OCI-LY1 (cell line): ENCODE measurements around the gene MAN1C1.

Experiments
- CTCF ChIP-seq: fragments of 200-600 bp; sonication (generic), shearing (Covaris generic); IDR thresholded peaks from 2 replicates; pipeline ENCODE4 v1.5.1; 2017; ENCODE audit warnings: mild to moderate bottlenecking, antibody characterized with exemption, low read length, moderate library complexity, mixed read lengths
- EZH2 ChIP-seq: fragments of 200-600 bp; sonication (generic), shearing (Covaris generic); IDR thresholded peaks from 2 replicates; pipeline ENCODE4 v1.8.0; 2017; ENCODE audit warnings: borderline replicate concordance, mixed run types, mild to moderate bottlenecking, antibody characterized with exemption, low read length, moderate library complexity, mixed read lengths

- no peak for TF ChIP-seq EZH2
- TF ChIP-seq CTCF = no peak
These were observed 163.9 kb downstream of the MAN1C1 start for GRCh38 chr1:25780318-25781129.
